Osteoblast (primary cell): ENCODE results near the gene SORCS3. TPM values are rescaled to one million over a fixed set of nuclear protein-coding genes. Genes with fewer than 3 reads are reported as not detected.

Experiments used
- DNase-seq: peaks from one replicate; pipeline ENCODE4 v3.0.0; 2011; ENCODE audit warnings: low spot score, mixed read lengths; ENCODE audit not compliant: insufficient read length; ENCODE audit errors: missing footprints
- H2AFZ ChIP-seq: 2 replicates; pipeline ENCODE4 v1.6.0; 2011; ENCODE audit warnings: mild to moderate bottlenecking, low read length
- H3K27ac ChIP-seq: 2 replicates; pipeline ENCODE4 v1.5.1; 2011; ENCODE audit warnings: mild to moderate bottlenecking, low read depth, low read length, moderate library complexity
- H3K27me3 ChIP-seq: 2 replicates; pipeline ENCODE4 v1.6.0; 2012; ENCODE audit warnings: mild to moderate bottlenecking, control low read depth, inconsistent platforms, low read length, moderate library complexity; ENCODE audit not compliant: insufficient read depth
- H3K36me3 ChIP-seq: 2 replicates; pipeline ENCODE4 v1.5.1; 2011; ENCODE audit warnings: mild to moderate bottlenecking, low read length, control low read depth, moderate library complexity; ENCODE audit not compliant: insufficient read depth
- H3K4me1 ChIP-seq: 2 replicates; pipeline ENCODE4 v1.5.1; 2011; ENCODE audit warnings: mild to moderate bottlenecking, low read length, control low read depth, moderate library complexity; ENCODE audit not compliant: insufficient read depth
- H3K4me2 ChIP-seq: 2 replicates; pipeline ENCODE4 v1.6.0; 2011; ENCODE audit warnings: mild to moderate bottlenecking, low read length; ENCODE audit not compliant: insufficient read depth
- H3K4me3 ChIP-seq: fragments of 200-600 bp; sonication (generic); 3 replicates; pipeline ENCODE4 v1.5.1; 2012; ENCODE audit warnings: mild to moderate bottlenecking, low read length, inconsistent platforms; ENCODE audit not compliant: insufficient read depth
- H3K79me2 ChIP-seq: 2 replicates; pipeline ENCODE4 v1.6.0; 2012; ENCODE audit warnings: mild to moderate bottlenecking, low read length, control low read depth, inconsistent platforms; ENCODE audit not compliant: insufficient read depth
- H3K9me3 ChIP-seq: 2 replicates; pipeline ENCODE4 v1.5.1; 2011; ENCODE audit warnings: low read depth, low read length, control low read depth
- H4K20me1 ChIP-seq: 2 replicates; pipeline ENCODE4 v1.6.0; 2012; ENCODE audit warnings: mild to moderate bottlenecking, low read length, control low read depth; ENCODE audit not compliant: insufficient read depth
- total RNA-seq: library from RNA; depleted of rRNA; stranded (reverse); fragments of >200 nt; gene quantifications from 2 replicates; pipeline ENCODE4 v1.2.3, GENCODE V29; 2012
- TF ChIP-seq, protein P1 (sequence below): IDR thresholded peaks from 2 replicates; pipeline ENCODE4 v1.5.1; 2011; ENCODE audit warnings: mild to moderate bottlenecking, low read depth, low read length, moderate library complexity; ENCODE audit errors: extremely low read depth

Gene SORCS3
- total RNA-seq, 1 donor: not detected

DNA sequence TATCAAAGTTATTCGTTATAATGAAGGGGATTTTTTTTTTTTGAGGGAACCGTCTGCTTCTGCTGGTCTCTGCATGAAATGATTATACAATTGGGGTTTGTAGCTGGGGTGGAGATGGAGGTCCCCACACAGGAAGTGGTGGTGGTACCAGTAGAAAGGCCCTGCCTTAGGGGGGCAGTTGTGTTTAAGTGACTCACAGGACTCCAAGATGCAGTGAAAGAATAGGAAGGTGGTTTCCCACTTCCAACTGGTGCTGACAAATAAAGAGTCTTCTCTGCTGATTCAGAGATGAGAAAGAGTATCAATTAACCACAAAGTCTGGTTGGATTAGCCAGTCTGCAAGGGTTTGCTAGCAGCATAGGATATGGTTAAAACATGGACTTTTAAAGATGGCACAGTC, 376.0 kb downstream of the SORCS3 start:
- no peak overlapping the region for H3K27ac ChIP-seq
- no peak for DNase-seq
- H3K27me3 ChIP-seq: no peaks in the 10 kb centered on the region
- H3K36me3 ChIP-seq: no peaks in the 10 kb centered on the region
- no peaks in the 10 kb centered on the region for H3K79me2 ChIP-seq
- no peak overlapping the region for H3K4me3 ChIP-seq
- H4K20me1 ChIP-seq: no peaks in the 10 kb centered on the region
- TF ChIP-seq, protein P1, sequence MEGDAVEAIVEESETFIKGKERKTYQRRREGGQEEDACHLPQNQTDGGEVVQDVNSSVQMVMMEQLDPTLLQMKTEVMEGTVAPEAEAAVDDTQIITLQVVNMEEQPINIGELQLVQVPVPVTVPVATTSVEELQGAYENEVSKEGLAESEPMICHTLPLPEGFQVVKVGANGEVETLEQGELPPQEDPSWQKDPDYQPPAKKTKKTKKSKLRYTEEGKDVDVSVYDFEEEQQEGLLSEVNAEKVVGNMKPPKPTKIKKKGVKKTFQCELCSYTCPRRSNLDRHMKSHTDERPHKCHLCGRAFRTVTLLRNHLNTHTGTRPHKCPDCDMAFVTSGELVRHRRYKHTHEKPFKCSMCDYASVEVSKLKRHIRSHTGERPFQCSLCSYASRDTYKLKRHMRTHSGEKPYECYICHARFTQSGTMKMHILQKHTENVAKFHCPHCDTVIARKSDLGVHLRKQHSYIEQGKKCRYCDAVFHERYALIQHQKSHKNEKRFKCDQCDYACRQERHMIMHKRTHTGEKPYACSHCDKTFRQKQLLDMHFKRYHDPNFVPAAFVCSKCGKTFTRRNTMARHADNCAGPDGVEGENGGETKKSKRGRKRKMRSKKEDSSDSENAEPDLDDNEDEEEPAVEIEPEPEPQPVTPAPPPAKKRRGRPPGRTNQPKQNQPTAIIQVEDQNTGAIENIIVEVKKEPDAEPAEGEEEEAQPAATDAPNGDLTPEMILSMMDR: no peak
- H3K4me1 ChIP-seq: no peaks in the 10 kb centered on the region
- H3K4me2 ChIP-seq: no peak overlapping the region
- H3K9me3 ChIP-seq: no peaks in the 10 kb centered on the region
- no peak overlapping the region for H2AFZ ChIP-seq

GRCh38 chr10:105017691-105018090, 376.6 kb downstream of the SORCS3 start:
- H3K27me3 ChIP-seq: no peaks in the 10 kb centered on the region
- no peaks in the 10 kb centered on the region for H3K4me1 ChIP-seq
- H3K36me3 ChIP-seq: no peaks in the 10 kb centered on the region
- H3K4me3 ChIP-seq: no peak overlapping the region
- peaks cover 1% of the 10 kb centered on the region for H3K9me3 ChIP-seq
- no peak overlapping the region for H3K4me2 ChIP-seq
- DNase-seq: no peak
- no peaks in the 10 kb centered on the region for H3K79me2 ChIP-seq
- no peak overlapping the region for H2AFZ ChIP-seq
- no peaks in the 10 kb centered on the region for H4K20me1 ChIP-seq
- TF ChIP-seq, protein P1: no peak
- no peak overlapping the region for H3K27ac ChIP-seq

GRCh38 chr10:105023211-105024111, 382.4 kb downstream of the SORCS3 start:
- no peaks in the 10 kb centered on the region for H3K79me2 ChIP-seq
- H3K4me3 ChIP-seq: no peak overlapping the region
- no peak overlapping the region for H2AFZ ChIP-seq
- H3K9me3 ChIP-seq: peaks cover 2% of the 10 kb centered on the region
- DNase-seq: no peak
- H3K4me2 ChIP-seq: no peak overlapping the region
- H4K20me1 ChIP-seq: no peaks in the 10 kb centered on the region
- no peaks in the 10 kb centered on the region for H3K36me3 ChIP-seq
- no peaks in the 10 kb centered on the region for H3K4me1 ChIP-seq
- TF ChIP-seq, protein P1: no peak
- H3K27ac ChIP-seq: no peak overlapping the region
- H3K27me3 ChIP-seq: no peaks in the 10 kb centered on the region

- DNase-seq: no peak
- H3K9me3 ChIP-seq: peaks cover 2% of the 10 kb centered on the region
- TF ChIP-seq, protein P1: no peak
Observed at GRCh38 chr10:105024184-105024583, 383.1 kb downstream of the SORCS3 start.

More at GRCh38 chr10:105024184-105024583, 383.1 kb downstream of the SORCS3 start:
- H4K20me1 ChIP-seq: no peaks in the 10 kb centered on the region
- no peak overlapping the region for H2AFZ ChIP-seq
- H3K4me2 ChIP-seq: no peak overlapping the region
- H3K4me3 ChIP-seq: no peak overlapping the region
- no peak overlapping the region for H3K27ac ChIP-seq
- no peaks in the 10 kb centered on the region for H3K27me3 ChIP-seq
- no peaks in the 10 kb centered on the region for H3K4me1 ChIP-seq
- no peaks in the 10 kb centered on the region for H3K79me2 ChIP-seq
- H3K36me3 ChIP-seq: no peaks in the 10 kb centered on the region
